ENCODE data around the gene SMARCD2. TPM values are rescaled to one million over a fixed set of nuclear protein-coding genes. Genes with fewer than 3 reads are reported as not detected.
"Not testable (repeated sequence)": the region's sequence is repeated elsewhere in the genome, so short reads cannot be mapped to it uniquely, and the experiment has no call there.

SMARCD2 gene
- total RNA-seq = 43.0 and 45.5 TPM in 2 replicates
- long read RNA-seq, partial matches to known transcripts = 7 of 10 reads
- long read RNA-seq, other reads (novel, unspliced or antisense) = 2 of 10 reads

- Mint-ChIP-seq H3K27me3 (ENCODE audit: low read depth) (no peaks in the 10 kb centered on the region), H3K36me3 (ENCODE audit: low read depth) (peaks cover under 1% of the 10 kb centered on the region), H3K4me3 (peak within 1 kb of the TSS; percentile 99), H3K4me1 (peaks cover 35% of the 10 kb centered on the region), H3K9me3 (no peaks in the 10 kb centered on the region), H3K27ac (ENCODE audit: unreplicated experiment) (peak within 1 kb of the TSS; percentile 98)
- peak; percentile 97 for DNase-seq (ENCODE audit: low read depth, low spot score)
- no peak for TF ChIP-seq CTCF (conservative IDR thresholded peaks at IDR 0.05)
Measured at GRCh38 chr17:63842540-63843386, at the start of gene SMARCD2. TSS of gene SMARCD2 (minus strand) at chr17:63842685. CDS start at chr17:63842674, 11 bp downstream.

- H3K4me1 Mint-ChIP-seq; H3K9me3 Mint-ChIP-seq; H3K27me3 Mint-ChIP-seq (ENCODE audit: low read depth); H3K4me3 Mint-ChIP-seq; H3K27ac Mint-ChIP-seq (ENCODE audit: unreplicated experiment); H3K36me3 Mint-ChIP-seq (ENCODE audit: low read depth): not testable (repeated sequence)
- peak; percentile 60 for TF ChIP-seq CTCF (conservative IDR thresholded peaks at IDR 0.05)
- DNase-seq (ENCODE audit: low read depth, low spot score) = peak; percentile 32
Measured at GRCh38 chr17:63889026-63889848, 46.8 kb upstream of the SMARCD2 start.

- DNase-seq (ENCODE audit: low read depth, low spot score); H3K27ac Mint-ChIP-seq (ENCODE audit: unreplicated experiment); H3K27me3 Mint-ChIP-seq (ENCODE audit: low read depth); H3K4me1 Mint-ChIP-seq; H3K9me3 Mint-ChIP-seq; H3K36me3 Mint-ChIP-seq (ENCODE audit: low read depth); H3K4me3 Mint-ChIP-seq: not testable (repeated sequence)
Measured at GRCh38 chr17:63885119-63885518, 42.6 kb upstream of the SMARCD2 start.

- not testable (repeated sequence) for H3K4me1 Mint-ChIP-seq; H3K9me3 Mint-ChIP-seq; DNase-seq (ENCODE audit: low read depth, low spot score); H3K4me3 Mint-ChIP-seq; H3K27ac Mint-ChIP-seq (ENCODE audit: unreplicated experiment); H3K36me3 Mint-ChIP-seq (ENCODE audit: low read depth)
- H3K27me3 Mint-ChIP-seq (ENCODE audit: low read depth) = peaks cover 13% of the 10 kb centered on the region
Measured at GRCh38 chr17:63882626-63883126, 40.2 kb upstream of the SMARCD2 start.

GRCh38 chr17:63881935-63882601 is 39.6 kb upstream of the SMARCD2 start, which contains the start of gene GH2:
TSS of gene GH2 (minus strand) at chr17:63881944. CDS start at chr17:63881801, 143 bp downstream.
- DNase-seq (ENCODE audit: low read depth, low spot score) = peak; percentile 69
- H3K36me3 Mint-ChIP-seq (ENCODE audit: low read depth) = no peaks in the 10 kb centered on the region
- H3K4me1 Mint-ChIP-seq = peaks cover 2% of the 10 kb centered on the region
- peak; percentile 62 for TF ChIP-seq CTCF (conservative IDR thresholded peaks at IDR 0.05)
- H3K27me3 Mint-ChIP-seq (ENCODE audit: low read depth) = peaks cover 13% of the 10 kb centered on the region
- no peak within 1 kb of the TSS for H3K27ac Mint-ChIP-seq (ENCODE audit: unreplicated experiment)
- no peaks in the 10 kb centered on the region for H3K9me3 Mint-ChIP-seq
- no peak within 1 kb of the TSS for H3K4me3 Mint-ChIP-seq

GRCh38 chr17:63881337-63881736 is 38.9 kb upstream of the SMARCD2 start:
- not testable (repeated sequence) for DNase-seq (ENCODE audit: low read depth, low spot score); H3K27ac Mint-ChIP-seq (ENCODE audit: unreplicated experiment); H3K4me3 Mint-ChIP-seq; H3K9me3 Mint-ChIP-seq; H3K36me3 Mint-ChIP-seq (ENCODE audit: low read depth); H3K4me1 Mint-ChIP-seq
- peaks cover 13% of the 10 kb centered on the region for H3K27me3 Mint-ChIP-seq (ENCODE audit: low read depth)

All from neural crest cell (in vitro differentiated cells).